HG03432 (cell line): ENCODE data around the gene HAT1.

ENCODE experiments used
- ATAC-seq: cut with Tn5 transposase; IDR thresholded peaks from one replicate; pipeline ENCODE4 v1.9.1; 2021; ENCODE audit warnings: mild to moderate bottlenecking, moderate library complexity; ENCODE audit not compliant: unreplicated experiment

The HAT1 gene

GRCh38 chr2:171913517-171913916, 8.7 kb upstream of the HAT1 start:
- no peak for ATAC-seq

- no peak for ATAC-seq
These were observed 2.8 kb upstream of the HAT1 start for GRCh38 chr2:171919453-171919852.

GRCh38 chr2:171921970-171922229, 361 bp upstream of the HAT1 start:
- no peak for ATAC-seq

- ATAC-seq = no peak
These were observed 945 bp downstream of the HAT1 start for GRCh38 chr2:171923206-171923605.

GRCh38 chr2:171924170-171924942, 2.1 kb downstream of the HAT1 start:
- no peak for ATAC-seq

- no peak for ATAC-seq
These were observed 8.1 kb downstream of the HAT1 start for GRCh38 chr2:171930385-171930784.

- ATAC-seq = no peak
These were observed 16.9 kb downstream of the HAT1 start for GRCh38 chr2:171939058-171939742.

- ATAC-seq = no peak
These were observed 17.4 kb downstream of the HAT1 start for GRCh38 chr2:171939743-171940071.

GRCh38 chr2:171941316-171941699, 19.0 kb downstream of the HAT1 start:
- no peak for ATAC-seq

- no peak for ATAC-seq
These were observed 21.6 kb downstream of the HAT1 start for GRCh38 chr2:171943869-171944268.

GRCh38 chr2:171952276-171952675, 30.0 kb downstream of the HAT1 start:
- no peak for ATAC-seq

- ATAC-seq = no peak
These were observed 30.5 kb downstream of the HAT1 start for GRCh38 chr2:171952748-171953147.

- no peak for ATAC-seq
These were observed 34.0 kb downstream of the HAT1 start for GRCh38 chr2:171956135-171956825.

- ATAC-seq = no peak
These were observed 34.8 kb downstream of the HAT1 start for GRCh38 chr2:171957061-171957460.

GRCh38 chr2:171958475-171958874, 36.2 kb downstream of the HAT1 start:
- ATAC-seq = no peak

GRCh38 chr2:171959998-171960397, 37.7 kb downstream of the HAT1 start:
- ATAC-seq = no peak

GRCh38 chr2:171960570-171960969, 38.3 kb downstream of the HAT1 start:
- ATAC-seq = no peak

- no peak for ATAC-seq
These were observed 40.9 kb downstream of the HAT1 start for GRCh38 chr2:171963198-171963597.

GRCh38 chr2:171964308-171964707, 42.0 kb downstream of the HAT1 start:
- no peak for ATAC-seq

GRCh38 chr2:171965238-171965637, 43.0 kb downstream of the HAT1 start:
- no peak for ATAC-seq

- no peak for ATAC-seq
These were observed 43.4 kb downstream of the HAT1 start for GRCh38 chr2:171965661-171966060.

GRCh38 chr2:171966235-171966634, 44.0 kb downstream of the HAT1 start:
- no peak for ATAC-seq
